Lower leg skin (tissue), 3 donors: ENCODE measurements around the gene ACSL6.

Experiments used
- CTCF ChIP-seq, 3 donors: fragments of 450-650 bp; IDR thresholded peaks; one replicate each; pipeline ENCODE4 v1.5.1; 2016; ENCODE audit warnings: antibody characterized with exemption in 3 of 3, mild to moderate bottlenecking in 3 of 3, moderate library complexity in 2 of 3
- POLR2A ChIP-seq, 2 donors: fragments of 450-650 bp; IDR thresholded peaks; one replicate each; pipeline ENCODE4 v1.6.1; 2016 to 2017; ENCODE audit warnings: antibody characterized with exemption in 2 of 2, mild to moderate bottlenecking in 1 of 2, moderate library complexity in 1 of 2

GRCh38 chr5:132059696-132060500 is 48.4 kb upstream of the ACSL6 start:
- no peak for TF ChIP-seq POLR2A (IDR thresholded peaks at IDR 0.05)
- TF ChIP-seq CTCF (IDR thresholded peaks at IDR 0.05) = no peak
